GM21737 (cell line): ENCODE data around the gene DGCR8.

ENCODE experiments used
- ATAC-seq: cut with Tn5 transposase; IDR thresholded peaks from one replicate; pipeline ENCODE4 v1.9.1; 2021; ENCODE audit warnings: mild to moderate bottlenecking, moderate library complexity; ENCODE audit not compliant: unreplicated experiment

Gene DGCR8

GRCh38 chr22:20123366-20124082, 43.5 kb downstream of the DGCR8 start:
- no peak for ATAC-seq

GRCh38 chr22:20124083-20124787, 44.2 kb downstream of the DGCR8 start:
- no peak for ATAC-seq

- no peak for ATAC-seq
These were observed 45.4 kb downstream of the DGCR8 start for GRCh38 chr22:20125201-20126174.

GRCh38 chr22:20126284-20127029, 46.4 kb downstream of the DGCR8 start:
- no peak for ATAC-seq

GRCh38 chr22:20127318-20127868, 47.4 kb downstream of the DGCR8 start:
- no peak for ATAC-seq

- no peak for ATAC-seq
These were observed 48.0 kb downstream of the DGCR8 start for GRCh38 chr22:20127869-20128618.

- no peak for ATAC-seq
These were observed 48.5 kb downstream of the DGCR8 start for GRCh38 chr22:20128619-20128901.

- no peak for ATAC-seq
These were observed 49.1 kb downstream of the DGCR8 start for GRCh38 chr22:20128902-20129746.

GRCh38 chr22:20129747-20130014, 49.6 kb downstream of the DGCR8 start:
- ATAC-seq: no peak

- ATAC-seq: no peak
These were observed 50.3 kb downstream of the DGCR8 start for GRCh38 chr22:20130319-20130718.

GRCh38 chr22:20130731-20131596, 50.9 kb downstream of the DGCR8 start:
- ATAC-seq: peak; percentile 41

GRCh38 chr22:20131597-20131858, 51.5 kb downstream of the DGCR8 start, which contains the start of gene ZDHHC8:
Gene ZDHHC8, plus strand, starts transcription at chr22:20131804. Its CDS starts 144 bp downstream, at chr22:20131948.
- ATAC-seq: peak; percentile 42

- no peak for ATAC-seq
These were observed 52.0 kb downstream of the DGCR8 start for GRCh38 chr22:20131859-20132685.

- ATAC-seq: no peak
These were observed 52.7 kb downstream of the DGCR8 start for GRCh38 chr22:20132686-20133246.

- no peak for ATAC-seq
These were observed 54.0 kb downstream of the DGCR8 start for GRCh38 chr22:20133930-20134549.

- ATAC-seq: no peak
These were observed 55.2 kb downstream of the DGCR8 start for GRCh38 chr22:20135265-20135664.
